Suprapubic skin (tissue), 3 donors: ENCODE data around the gene MAGOH.

Experiments
- POLR2AphosphoS5 ChIP-seq, 3 donors: sonication (generic); formaldehyde crosslinking; IDR thresholded peaks; one replicate each; pipeline ENCODE4 v1.6.1; 2017; ENCODE audit warnings: antibody characterized with exemption in 3 of 3
- TF ChIP-seq, protein P1 (sequence below), 2 donors: fragments of 200-600 bp in 1 of 2; fragments of 450-650 bp in 1 of 2; sonication (generic) in 1 of 2; IDR thresholded peaks; one replicate each; pipeline ENCODE4 v1.5.1; 2016 to 2019; ENCODE audit warnings: antibody characterized with exemption in 2 of 2, mild to moderate bottlenecking in 1 of 2, moderate library complexity in 1 of 2

DNA sequence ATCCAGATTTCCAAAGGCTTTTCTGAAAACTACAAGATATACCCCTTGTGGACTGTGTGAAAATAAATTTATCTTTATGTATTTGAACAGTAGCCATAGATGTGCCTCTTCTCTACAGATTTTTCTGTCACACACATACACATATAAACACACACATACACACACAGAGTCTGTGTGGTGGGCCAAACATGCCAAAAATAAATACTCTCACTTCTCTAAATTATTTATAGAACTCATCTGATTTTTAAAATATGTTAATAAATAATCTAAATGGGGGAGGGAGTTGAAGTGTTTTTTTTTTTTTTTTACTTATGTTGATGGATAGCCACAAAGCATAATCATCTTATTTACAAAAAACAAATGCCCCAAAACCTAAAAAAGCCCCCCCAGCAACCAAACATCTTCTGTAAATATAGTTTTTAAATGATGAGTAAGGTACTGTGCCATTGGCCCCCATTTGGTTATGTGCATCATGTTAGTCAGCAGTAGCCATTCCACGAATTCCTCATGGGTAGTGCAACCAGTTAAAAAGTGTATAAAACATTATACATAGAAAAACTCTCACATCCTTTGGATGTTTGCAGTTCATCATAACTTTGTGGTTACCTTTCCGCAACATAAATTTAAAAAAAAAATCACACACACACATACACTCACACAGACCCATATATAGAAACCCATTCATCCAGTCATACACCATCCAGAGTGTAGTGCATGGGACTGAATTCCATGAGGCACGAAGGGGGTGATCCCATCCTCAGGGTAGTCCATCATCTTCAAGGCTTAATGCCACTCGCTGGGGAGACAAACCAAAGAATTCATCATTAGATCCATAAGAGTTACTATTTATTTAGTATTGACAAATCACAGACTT, 8.2 kb upstream of the MAGOH start:
- TF ChIP-seq, protein P1, sequence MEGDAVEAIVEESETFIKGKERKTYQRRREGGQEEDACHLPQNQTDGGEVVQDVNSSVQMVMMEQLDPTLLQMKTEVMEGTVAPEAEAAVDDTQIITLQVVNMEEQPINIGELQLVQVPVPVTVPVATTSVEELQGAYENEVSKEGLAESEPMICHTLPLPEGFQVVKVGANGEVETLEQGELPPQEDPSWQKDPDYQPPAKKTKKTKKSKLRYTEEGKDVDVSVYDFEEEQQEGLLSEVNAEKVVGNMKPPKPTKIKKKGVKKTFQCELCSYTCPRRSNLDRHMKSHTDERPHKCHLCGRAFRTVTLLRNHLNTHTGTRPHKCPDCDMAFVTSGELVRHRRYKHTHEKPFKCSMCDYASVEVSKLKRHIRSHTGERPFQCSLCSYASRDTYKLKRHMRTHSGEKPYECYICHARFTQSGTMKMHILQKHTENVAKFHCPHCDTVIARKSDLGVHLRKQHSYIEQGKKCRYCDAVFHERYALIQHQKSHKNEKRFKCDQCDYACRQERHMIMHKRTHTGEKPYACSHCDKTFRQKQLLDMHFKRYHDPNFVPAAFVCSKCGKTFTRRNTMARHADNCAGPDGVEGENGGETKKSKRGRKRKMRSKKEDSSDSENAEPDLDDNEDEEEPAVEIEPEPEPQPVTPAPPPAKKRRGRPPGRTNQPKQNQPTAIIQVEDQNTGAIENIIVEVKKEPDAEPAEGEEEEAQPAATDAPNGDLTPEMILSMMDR (IDR thresholded peaks at IDR 0.05): no peak
- TF ChIP-seq POLR2AphosphoS5 (IDR thresholded peaks at IDR 0.05): no peak
